Adrenal gland (tissue), 5 donors: Measurements from ENCODE around the gene C3orf20.

Source experiments
- CTCF ChIP-seq, 6 experiments: fragments of 450-650 bp in 4 of 6; fragments of 200-600 bp in 2 of 6; sonication (generic) in 1 of 6; IDR thresholded peaks; 1 replicate in 5 of 6; 2 replicates in 1 of 6; pipeline versions ENCODE4 v1.5.1 to v1.8.0; 2016 to 2021; ENCODE audit warnings: antibody characterized with exemption in 6 of 6, mild to moderate bottlenecking in 2 of 6, moderate library complexity in 1 of 6
- POLR2A ChIP-seq, 2 donors: fragments of 450-650 bp; IDR thresholded peaks; one replicate each; pipeline ENCODE4 v1.6.1; 2017; ENCODE audit warnings: antibody characterized with exemption in 2 of 2, mild to moderate bottlenecking in 2 of 2, moderate library complexity in 1 of 2
- donor health status: DM: no; HTN: no; CAD: no.

- no peak for TF ChIP-seq CTCF (IDR thresholded peaks at IDR 0.05)
- TF ChIP-seq POLR2A (IDR thresholded peaks at IDR 0.05) = no peak
Observed at GRCh38 chr3:14794435-14794834, 119.5 kb downstream of the C3orf20 start.
